Activated B cell treated with CpG ODN at 0.5 μM for 24 hours (primary cell): ENCODE measurements around the gene C5orf34. TPM values are rescaled to one million over a fixed set of nuclear protein-coding genes. Genes with fewer than 3 reads are reported as not detected.
"Not testable (repeated sequence)": the region's sequence is repeated elsewhere in the genome, so short reads cannot be mapped to it uniquely, and the experiment has no call there.

Experiments used
- ATAC-seq: fragments of 200-7000 bp; cut with Tn5 transposase; one replicate; pipeline ENCODE4 v1.10.0; 2021; ENCODE audit warnings: low read depth, mild to moderate bottlenecking, moderate library complexity
- CTCF ChIA-PET: fragments of 350-600 bp; sonication (Branson Sonifier 250); formaldehyde crosslinking; loops from one replicate; lab custom pipeline; 2021; ENCODE audit warnings: antibody characterized with exemption; lab: Charles Lee
- POLR2A ChIA-PET: fragments of 350-600 bp; sonication (Branson Sonifier 250); formaldehyde crosslinking; loops from one replicate; lab custom pipeline; 2021; ENCODE audit warnings: antibody characterized with exemption; lab: Charles Lee
- DNase-seq: peaks from one replicate; pipeline ENCODE4 v3.0.0; 2022
- H3K27ac Mint-ChIP-seq: one replicate; pipeline ENCODE4 v1.8.0; 2020; ENCODE audit warnings: mixed read lengths
- H3K27me3 Mint-ChIP-seq: one replicate; pipeline ENCODE4 v1.8.0; 2021; ENCODE audit warnings: mixed read lengths
- H3K36me3 Mint-ChIP-seq: one replicate; pipeline ENCODE4 v1.8.0; 2021; ENCODE audit warnings: low read depth, mixed read lengths
- H3K4me1 Mint-ChIP-seq: one replicate; pipeline ENCODE4 v1.8.0; 2021; ENCODE audit warnings: mixed read lengths
- H3K4me3 Mint-ChIP-seq: one replicate; pipeline ENCODE4 v1.8.0; 2020; ENCODE audit warnings: mild to moderate bottlenecking, mixed read lengths
- H3K9me3 Mint-ChIP-seq: one replicate; pipeline ENCODE4 v1.8.0; 2020; ENCODE audit warnings: mixed read lengths
- CTCF ChIP-seq: fragments of 200-600 bp; IDR thresholded peaks from one replicate; pipeline ENCODE4 v1.8.0; 2022; ENCODE audit warnings: antibody characterized with exemption, mild to moderate bottlenecking
- intact Hi-C: fragments of 100-400 bp; cut with micrococcal nuclease; formaldehyde crosslinking; loops from one replicate; pipeline ENCODE4 v1.15.1; 2024
- total RNA-seq: library from RNA; stranded (reverse); gene quantifications from 2 replicates; pipeline ENCODE4 v1.2.3, GENCODE V29; 2022

The C5orf34 gene
- total RNA-seq, 1 donor from 2014 or later = 4.7 TPM

DNA sequence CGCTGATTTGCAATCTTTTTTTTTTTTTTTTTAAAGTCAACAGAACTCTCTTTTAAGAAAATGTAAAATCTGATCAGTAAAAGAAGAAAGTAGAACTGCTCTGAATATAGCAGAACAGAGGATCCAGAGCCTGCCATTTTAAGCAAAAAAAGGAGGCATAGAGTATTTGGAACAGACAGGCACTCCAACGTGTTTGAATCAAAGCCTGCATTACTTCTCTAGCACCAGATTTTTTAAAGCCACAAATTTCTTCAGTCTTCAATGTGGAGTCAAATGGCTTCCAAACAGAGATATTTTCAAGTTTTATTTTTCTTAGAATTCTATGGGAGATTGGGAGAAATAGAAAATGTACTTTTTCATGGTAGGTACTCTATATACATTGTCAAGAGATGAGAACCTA lies 36.8 kb upstream of the C5orf34 start:
- H3K4me3 Mint-ChIP-seq = no peak overlapping the region
- ChIA-PET POLR2A (interaction anchor here (0.7 to 1.0 kb wide), 2 partner anchors 9 to 155 kb away, joined by 4 to 5 read pairs; no protein-coding TSS in a partner anchor), CTCF (interaction anchor here (0.6 to 2.0 kb wide), 2 partner anchors 68 to 79 kb away, joined by 3 to 4 read pairs; partner anchors contain the start of gene TMEM267)
- H3K9me3 Mint-ChIP-seq = no peaks in the 10 kb centered on the region
- H3K4me1 Mint-ChIP-seq = peaks cover 23% of the 10 kb centered on the region
- H3K27ac Mint-ChIP-seq = no peak overlapping the region
- ATAC-seq (no peak), DNase-seq (no peak)
- TF ChIP-seq CTCF = no peak
- peaks cover 36% of the 10 kb centered on the region for H3K36me3 Mint-ChIP-seq
- H3K27me3 Mint-ChIP-seq = no peaks in the 10 kb centered on the region
- intact Hi-C loops = no loop called here

DNA sequence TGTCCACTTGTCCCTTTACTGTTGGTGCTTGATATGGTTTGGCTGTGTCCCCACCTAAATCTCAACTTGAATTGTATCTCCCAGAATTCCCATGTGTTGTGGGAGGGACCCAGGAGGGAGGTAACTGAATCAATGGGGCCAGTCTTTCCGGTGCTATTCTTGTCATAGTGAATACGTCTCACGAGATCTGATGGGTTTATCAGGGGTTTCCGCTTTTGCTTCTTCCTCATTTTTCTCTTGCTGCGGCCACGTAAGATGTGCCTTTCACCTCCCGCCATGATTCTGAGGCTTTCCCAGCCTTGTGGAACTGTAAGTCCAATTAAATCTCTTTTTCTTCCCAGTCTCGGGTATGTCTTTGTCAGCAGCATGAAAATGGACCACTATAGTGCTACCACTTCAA lies 34.3 kb upstream of the C5orf34 start:
- intact Hi-C loops, H3K9me3 Mint-ChIP-seq, H3K27me3 Mint-ChIP-seq, H3K27ac Mint-ChIP-seq, H3K4me3 Mint-ChIP-seq, ATAC-seq, CTCF ChIA-PET, DNase-seq: not testable (repeated sequence)
- POLR2A ChIA-PET = interaction anchor here (0.6 kb wide), 1 partner anchor 65 kb away, joined by 3 read pairs; the partner anchor contains the start of gene TMEM267
- H3K4me1 Mint-ChIP-seq = peaks cover 12% of the 10 kb centered on the region
- peaks cover 52% of the 10 kb centered on the region for H3K36me3 Mint-ChIP-seq

DNA sequence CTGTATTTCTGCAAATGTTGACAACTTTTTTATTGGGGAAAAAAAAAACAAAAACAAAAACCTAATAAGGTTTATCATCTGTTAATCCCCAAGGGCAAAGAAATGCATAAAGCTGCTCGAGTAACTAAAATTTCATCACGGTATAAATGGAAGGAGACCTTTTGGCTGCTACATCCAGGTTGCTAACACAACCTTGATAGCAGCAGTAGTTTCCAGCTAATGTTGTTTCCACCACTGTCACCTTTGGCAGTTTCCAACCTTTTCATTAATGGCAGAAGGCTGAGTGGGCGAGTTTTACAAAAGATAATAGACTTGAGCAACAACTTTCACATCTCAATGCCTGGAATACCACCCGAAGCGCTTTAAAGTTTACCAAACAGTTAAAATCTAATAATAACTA lies 33.4 kb upstream of the C5orf34 start:
- H3K27me3 Mint-ChIP-seq = no peaks in the 10 kb centered on the region
- no peak for TF ChIP-seq CTCF
- no peak overlapping the region for H3K27ac Mint-ChIP-seq
- peaks cover 12% of the 10 kb centered on the region for H3K4me1 Mint-ChIP-seq
- intact Hi-C loops = no loop called here
- ChIA-PET CTCF (interaction anchor here (0.6 kb wide), 1 partner anchor 78 kb away, joined by 3 read pairs; no protein-coding TSS in a partner anchor), POLR2A (no interaction called here)
- H3K36me3 Mint-ChIP-seq = peaks cover 60% of the 10 kb centered on the region
- H3K4me3 Mint-ChIP-seq = no peak overlapping the region
- DNase-seq = no peak
- ATAC-seq = no peak
- no peaks in the 10 kb centered on the region for H3K9me3 Mint-ChIP-seq

- H3K27ac Mint-ChIP-seq = no peak overlapping the region
- no peak for ATAC-seq
Observed at GRCh38 chr5:43547532-43547931, 32.6 kb upstream of the C5orf34 start.

DNA sequence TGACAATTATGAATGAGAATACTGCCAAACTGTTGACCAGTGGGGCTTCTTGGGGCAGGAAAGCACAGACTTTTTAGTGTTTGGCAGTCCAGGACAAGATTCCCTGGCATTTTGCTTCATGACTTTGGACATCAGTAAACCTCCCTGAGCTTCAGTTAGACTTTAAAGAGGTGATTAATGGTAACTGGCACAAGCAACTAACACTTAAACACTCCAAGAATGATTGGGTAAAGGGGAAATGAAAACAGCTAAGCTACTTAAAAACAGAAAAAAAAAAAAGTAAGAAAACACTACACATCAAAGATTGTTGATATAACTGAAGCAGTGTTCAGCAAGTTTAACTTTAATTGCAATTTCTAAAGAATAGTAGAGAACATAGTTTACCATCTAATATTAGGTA lies 28.5 kb upstream of the C5orf34 start:
- no peak overlapping the region for H3K27ac Mint-ChIP-seq
- CTCF ChIA-PET = no interaction called here
- intact Hi-C loops = no loop called here

More at GRCh38 chr5:43547532-43547931, 32.6 kb upstream of the C5orf34 start:
- CTCF ChIA-PET = no interaction called here
- intact Hi-C loops = loop anchor here (2.0 kb wide), 1 partner anchor 17 kb away; no protein-coding TSS in a partner anchor
- peaks cover 12% of the 10 kb centered on the region for H3K4me1 Mint-ChIP-seq
- DNase-seq = no peak
- no peak for TF ChIP-seq CTCF
- H3K4me3 Mint-ChIP-seq = no peak overlapping the region
- peaks cover 66% of the 10 kb centered on the region for H3K36me3 Mint-ChIP-seq
- H3K27me3 Mint-ChIP-seq = no peaks in the 10 kb centered on the region
- POLR2A ChIA-PET = interaction anchor here (1.2 kb wide), 1 partner anchor 64 kb away, joined by 3 read pairs; the partner anchor contains the start of gene TMEM267
- H3K9me3 Mint-ChIP-seq = no peaks in the 10 kb centered on the region

More for the DNA sequence above, 28.5 kb upstream of the C5orf34 start:
- Mint-ChIP-seq H3K4me1 (no peaks in the 10 kb centered on the region), H3K9me3 (no peaks in the 10 kb centered on the region), H3K27me3 (no peaks in the 10 kb centered on the region), H3K36me3 (peaks cover 78% of the 10 kb centered on the region), H3K4me3 (no peak overlapping the region)
- no peak for TF ChIP-seq CTCF
- no peak for ATAC-seq
- POLR2A ChIA-PET = no interaction called here
- DNase-seq = no peak
